Measurements from ENCODE around the gene CDC42BPA. TPM values are rescaled to one million over a fixed set of nuclear protein-coding genes. Genes with fewer than 3 reads are reported as not detected.

The CDC42BPA gene
- total and polyA plus RNA-seq, 9 of the 15 experiments (the other 6 are each of a cell fraction or from before 2014, with no cell fraction given), result 8.0 to 77.5 (median 52.1) TPM

GRCh38 chr1:227318016-227318852, at the start of gene CDC42BPA (continued):
- TF ChIP-seq TARDBP (IDR thresholded peaks at IDR 0.05) (no peak), NR4A1 (CRISPR knock-in tag; IDR thresholded peaks at IDR 0.05) (0 out of 2 replicates have a peak, but pooled peaks have one; percentile 26), NR4A1 (tag; IDR thresholded peaks at IDR 0.05) (0 out of 2 replicates have a peak, but pooled peaks have one; percentile 38), SPI1 (IDR thresholded peaks at IDR 0.05; ENCODE audit: borderline replicate concordance, low read depth, low read length) (no peak), BRCA1 (IDR thresholded peaks at IDR 0.05) (no peak), BRCA1 (CRISPR knock-in tag; IDR thresholded peaks at IDR 0.05) (no peak), HIVEP1 (CRISPR knock-in tag; IDR thresholded peaks at IDR 0.05) (peak; percentile 64; the same call in 1 of the 2 replicates), MCM3 (IDR thresholded peaks at IDR 0.05) (no peak), ZNF785 (CRISPR knock-in tag; IDR thresholded peaks at IDR 0.05) (no peak), ZBTB40 (IDR thresholded peaks at IDR 0.05) (no peak), ZBTB40 (CRISPR knock-in tag; IDR thresholded peaks at IDR 0.05) (no peak), HMBOX1 (IDR thresholded peaks at IDR 0.05) (peak; percentile 33; the same call in 1 of the 2 replicates), FIP1L1 (IDR thresholded peaks at IDR 0.05; ENCODE audit: low read depth, low read length, poor library complexity, severe bottlenecking) (peak; percentile 21), MNT (conservative IDR thresholded peaks at IDR 0.05) (peak; percentile 14 to 60; a peak in 1 of 4 replicates), FOXP1 (CRISPR knock-in tag; IDR thresholded peaks at IDR 0.05) (peak; percentile 89; the same call in 1 of the 2 replicates), FOXK2 (conservative IDR thresholded peaks at IDR 0.05 in 1 of 2, IDR thresholded peaks at IDR 0.05 in 1 of 2; ENCODE audit: low read depth in 2 of 2) (no peak)
